Measurements from ENCODE around the gene PNPLA7. TPM values are rescaled to one million over a fixed set of nuclear protein-coding genes. Genes with fewer than 3 reads are reported as not detected.
"Not testable (repeated sequence)": the region's sequence is repeated elsewhere in the genome, so short reads cannot be mapped to it uniquely, and the experiment has no call there.

Gene PNPLA7
- total RNA-seq, 2 experiments from 2014 or later, result 1.5 to 10.2 TPM

GRCh38 chr9:137534256-137535119 is 15.7 kb downstream of the PNPLA7 start:
- POLR2A ChIA-PET, result no interaction called here

GRCh38 chr9:137532891-137533468 is 17.2 kb downstream of the PNPLA7 start:
- DNase-seq (ENCODE audit: low spot score); POLR2A ChIA-PET; H3K36me3 ChIP-seq (ENCODE audit: insufficient read depth, low read length); H3K27ac ChIP-seq (ENCODE audit: low read depth, low read length, poor library complexity, severe bottlenecking); H3K9me2 ChIP-seq (ENCODE audit: insufficient read depth, low read length); H2AFZ ChIP-seq (ENCODE audit: low read length); BruUV-seq (replicated peaks); H3K79me2 ChIP-seq (ENCODE audit: insufficient read depth, low read depth, low read length); H3K9me3 ChIP-seq (ENCODE audit: low read length); H3K4me2 ChIP-seq (ENCODE audit: low read length); H4K20me1 ChIP-seq (ENCODE audit: insufficient read depth, low read length); intact Hi-C loops (cut with micrococcal nuclease; ENCODE audit: unreplicated experiment); CTCF ChIA-PET (ENCODE audit: unreplicated experiment); H3K4me3 ChIP-seq (ENCODE audit: low read depth, low read length, poor library complexity, severe bottlenecking): not testable (repeated sequence)
- peaks cover 20% of the 10 kb centered on the region for H3K4me1 ChIP-seq (ENCODE audit: insufficient read depth, low read length, poor library complexity, severe bottlenecking)

More at GRCh38 chr9:137534256-137535119, 15.7 kb downstream of the PNPLA7 start:
- no peak overlapping the region for H3K4me3 ChIP-seq (ENCODE audit: low read depth, low read length, poor library complexity, severe bottlenecking)
- H2AFZ ChIP-seq (ENCODE audit: low read length), result peak overlapping the region; percentile 29
- no TSS peak for BruUV-seq (replicated peaks)
- no peaks in the 10 kb centered on the region for H3K79me2 ChIP-seq (ENCODE audit: insufficient read depth, low read depth, low read length)
- H3K9me2 ChIP-seq (ENCODE audit: insufficient read depth, low read length), result no peaks in the 10 kb centered on the region
- H3K36me3 ChIP-seq (ENCODE audit: insufficient read depth, low read length), result no peaks in the 10 kb centered on the region
- H3K27ac ChIP-seq (ENCODE audit: low read depth, low read length, poor library complexity, severe bottlenecking), result no peak overlapping the region
- peaks cover 20% of the 10 kb centered on the region for H3K4me1 ChIP-seq (ENCODE audit: insufficient read depth, low read length, poor library complexity, severe bottlenecking)
- no peaks in the 10 kb centered on the region for H3K9me3 ChIP-seq (ENCODE audit: low read length)
- no peak overlapping the region for H3K4me2 ChIP-seq (ENCODE audit: low read length)
- DNase-seq (ENCODE audit: low spot score), result peak; percentile 77
- TF ChIP-seq, protein P1, sequence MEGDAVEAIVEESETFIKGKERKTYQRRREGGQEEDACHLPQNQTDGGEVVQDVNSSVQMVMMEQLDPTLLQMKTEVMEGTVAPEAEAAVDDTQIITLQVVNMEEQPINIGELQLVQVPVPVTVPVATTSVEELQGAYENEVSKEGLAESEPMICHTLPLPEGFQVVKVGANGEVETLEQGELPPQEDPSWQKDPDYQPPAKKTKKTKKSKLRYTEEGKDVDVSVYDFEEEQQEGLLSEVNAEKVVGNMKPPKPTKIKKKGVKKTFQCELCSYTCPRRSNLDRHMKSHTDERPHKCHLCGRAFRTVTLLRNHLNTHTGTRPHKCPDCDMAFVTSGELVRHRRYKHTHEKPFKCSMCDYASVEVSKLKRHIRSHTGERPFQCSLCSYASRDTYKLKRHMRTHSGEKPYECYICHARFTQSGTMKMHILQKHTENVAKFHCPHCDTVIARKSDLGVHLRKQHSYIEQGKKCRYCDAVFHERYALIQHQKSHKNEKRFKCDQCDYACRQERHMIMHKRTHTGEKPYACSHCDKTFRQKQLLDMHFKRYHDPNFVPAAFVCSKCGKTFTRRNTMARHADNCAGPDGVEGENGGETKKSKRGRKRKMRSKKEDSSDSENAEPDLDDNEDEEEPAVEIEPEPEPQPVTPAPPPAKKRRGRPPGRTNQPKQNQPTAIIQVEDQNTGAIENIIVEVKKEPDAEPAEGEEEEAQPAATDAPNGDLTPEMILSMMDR (conservative IDR thresholded peaks at IDR 0.05; ENCODE audit: low read length), result peak; percentile 90
- no peak for TF ChIP-seq EZH2phosphoT487 (IDR thresholded peaks at IDR 0.05; ENCODE audit: borderline replicate concordance, low read depth, low read length)
- CTCF ChIA-PET (ENCODE audit: unreplicated experiment), result interaction anchor here (0.6 kb wide), 1 partner anchor 112 kb away, joined by 4 read pairs; the partner anchor contains the start of gene EXD3
- H4K20me1 ChIP-seq (ENCODE audit: insufficient read depth, low read length), result no peaks in the 10 kb centered on the region
- intact Hi-C loops (cut with micrococcal nuclease; ENCODE audit: unreplicated experiment), result no loop called here

DNA sequence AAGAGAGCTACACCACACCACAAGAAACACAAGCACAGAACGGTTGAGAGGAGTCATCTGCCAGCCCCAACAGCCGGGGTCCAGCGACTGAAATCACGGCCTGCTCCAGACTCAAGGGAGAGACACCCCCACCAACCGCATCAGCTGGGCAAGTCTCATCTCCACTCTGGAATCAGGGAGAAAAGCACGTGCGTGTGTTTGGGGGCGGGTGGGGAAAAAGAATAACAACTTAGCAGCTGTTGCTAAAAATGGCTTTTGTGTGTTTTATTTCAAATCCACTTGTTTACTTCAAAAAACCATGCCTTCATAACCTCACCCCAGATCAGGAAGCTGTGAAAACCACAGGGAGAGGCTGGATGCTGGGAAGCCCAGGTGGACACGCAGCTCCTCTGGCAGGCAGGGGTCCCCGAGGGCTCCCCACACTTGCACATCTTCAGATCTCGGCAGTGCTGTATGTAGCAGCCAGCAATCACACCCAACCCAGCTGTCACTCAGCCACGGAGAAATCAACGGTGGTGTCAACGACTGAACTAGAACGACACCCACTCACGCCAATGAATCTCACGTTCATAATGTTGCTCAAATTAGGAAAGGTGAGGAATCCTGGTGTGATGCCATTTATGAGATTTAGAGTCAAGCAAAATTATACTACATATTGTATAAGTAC is 19.0 kb downstream of the PNPLA7 start:
- CTCF ChIA-PET (ENCODE audit: unreplicated experiment), result no interaction called here
- TF ChIP-seq, protein P1 (conservative IDR thresholded peaks at IDR 0.05; ENCODE audit: low read length), result no peak
- no peak for TF ChIP-seq EZH2phosphoT487 (IDR thresholded peaks at IDR 0.05; ENCODE audit: borderline replicate concordance, low read depth, low read length)
- no peaks in the 10 kb centered on the region for H3K79me2 ChIP-seq (ENCODE audit: insufficient read depth, low read depth, low read length)
- H3K27ac ChIP-seq (ENCODE audit: low read depth, low read length, poor library complexity, severe bottlenecking), result no peak overlapping the region
- H3K9me3 ChIP-seq (ENCODE audit: low read length), result no peaks in the 10 kb centered on the region
- peaks cover 10% of the 10 kb centered on the region for H3K4me1 ChIP-seq (ENCODE audit: insufficient read depth, low read length, poor library complexity, severe bottlenecking)
- POLR2A ChIA-PET, result no interaction called here
- no peak overlapping the region for H3K4me2 ChIP-seq (ENCODE audit: low read length)
- H3K36me3 ChIP-seq (ENCODE audit: insufficient read depth, low read length), result no peaks in the 10 kb centered on the region
- H3K9me2 ChIP-seq (ENCODE audit: insufficient read depth, low read length), result no peaks in the 10 kb centered on the region
- H2AFZ ChIP-seq (ENCODE audit: low read length), result no peak overlapping the region
- no peaks in the 10 kb centered on the region for H4K20me1 ChIP-seq (ENCODE audit: insufficient read depth, low read length)
- DNase-seq (ENCODE audit: low spot score), result no peak
- no peak overlapping the region for H3K4me3 ChIP-seq (ENCODE audit: low read depth, low read length, poor library complexity, severe bottlenecking)
- BruUV-seq (replicated peaks), result no TSS peak
- intact Hi-C loops (cut with micrococcal nuclease; ENCODE audit: unreplicated experiment), result no loop called here
